Parathyroid adenoma (tissue), 2 donors: ENCODE measurements around the gene MTSS2.

Experiments
- H2AFZ ChIP-seq: fragments of 300-600 bp; sonication (generic); one replicate; pipeline ENCODE4 v1.7.0; 2017; ENCODE audit warnings: antibody characterized with exemption, mild to moderate bottlenecking
- H3K27ac ChIP-seq: fragments of 300-600 bp; sonication (generic); one replicate; pipeline ENCODE4 v1.7.0; 2017
- H3K27me3 ChIP-seq: fragments of 300-600 bp; sonication (generic); one replicate; pipeline ENCODE4 v1.7.0; 2017; ENCODE audit warnings: low read length; ENCODE audit not compliant: control insufficient read depth, insufficient read depth
- H3K36me3 ChIP-seq: fragments of 300-600 bp; sonication (generic); one replicate; pipeline ENCODE4 v1.7.0; 2017; ENCODE audit warnings: low read length; ENCODE audit not compliant: control insufficient read depth, insufficient read depth
- H3K4me1 ChIP-seq: fragments of 300-600 bp; sonication (generic); one replicate; pipeline ENCODE4 v1.7.0; 2017; ENCODE audit warnings: control low read depth
- H3K4me2 ChIP-seq: fragments of 300-600 bp; sonication (generic); one replicate; pipeline ENCODE4 v1.7.0; 2017; ENCODE audit warnings: low read length
- H3K4me3 ChIP-seq: fragments of 300-600 bp; sonication (generic); one replicate; pipeline ENCODE4 v1.7.0; 2017; ENCODE audit warnings: low read depth, low read length
- H3K79me2 ChIP-seq: fragments of 300-600 bp; sonication (generic); one replicate; pipeline ENCODE4 v1.7.0; 2017; ENCODE audit warnings: control low read depth
- H3K9ac ChIP-seq: fragments of 300-600 bp; sonication (generic); one replicate; pipeline ENCODE4 v1.7.0; 2017; ENCODE audit warnings: mild to moderate bottlenecking
- H3K9me3 ChIP-seq: fragments of 300-600 bp; sonication (generic); one replicate; pipeline ENCODE4 v1.7.0; 2017; ENCODE audit warnings: low read length; ENCODE audit not compliant: control insufficient read depth
- TF ChIP-seq, protein P1 (sequence below): fragments of 300-600 bp; sonication (generic); IDR thresholded peaks from one replicate; pipeline ENCODE4 v1.7.0; 2017; ENCODE audit warnings: antibody characterized with exemption, mild to moderate bottlenecking
- donor health status: primary hyperparathyroidism.

MTSS2 gene

DNA sequence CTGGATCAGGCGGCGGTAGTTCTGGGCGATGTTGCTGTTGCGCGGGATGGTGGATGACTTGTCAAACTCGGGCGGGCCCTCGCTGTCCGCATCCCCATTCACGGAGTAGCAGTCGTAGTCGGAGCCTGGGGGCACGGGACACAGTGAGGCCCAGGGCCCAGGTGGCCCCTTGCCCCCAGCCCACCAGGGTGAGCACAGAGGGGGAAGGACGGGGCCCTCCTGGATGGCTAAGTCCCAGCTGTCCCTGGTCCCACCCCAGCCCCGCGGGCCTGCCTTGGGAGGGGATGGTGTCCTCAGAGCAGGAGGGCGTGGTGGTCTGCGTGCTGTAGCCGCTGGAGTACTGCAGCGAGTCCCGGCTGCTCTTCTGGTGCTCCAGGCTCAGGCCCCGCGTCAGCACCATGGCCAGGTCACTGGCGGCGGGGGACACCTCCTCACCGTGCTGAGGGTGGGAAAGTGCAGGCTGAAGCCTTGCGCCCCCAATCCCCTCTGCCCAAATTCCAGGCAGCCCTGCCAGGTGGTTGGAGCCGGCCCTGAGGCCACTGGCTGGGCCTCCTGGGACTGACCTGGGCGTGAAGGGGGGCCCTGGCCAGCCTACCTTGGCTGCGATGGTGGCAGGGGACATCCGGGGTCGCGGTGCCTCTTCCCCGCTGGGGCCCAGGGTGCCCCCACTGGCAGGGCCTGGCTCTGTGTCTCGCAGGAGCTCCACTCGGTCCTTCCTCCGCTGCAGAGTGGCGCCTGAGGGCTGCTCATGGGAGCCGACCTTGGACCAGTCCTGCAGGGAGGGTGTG, 21.3 kb downstream of the MTSS2 start:
- Histone ChIP-seq H3K4me1 (no peaks in the 10 kb centered on the region), H3K4me3 (no peak overlapping the region), H3K27me3 (no peaks in the 10 kb centered on the region), H3K9me3 (no peaks in the 10 kb centered on the region), H3K9ac (no peak overlapping the region), H3K79me2 (no peaks in the 10 kb centered on the region), H3K36me3 (no peaks in the 10 kb centered on the region), H2AFZ (no peak overlapping the region), H3K4me2 (no peak overlapping the region), H3K27ac (no peak overlapping the region)
- TF ChIP-seq, protein P1, sequence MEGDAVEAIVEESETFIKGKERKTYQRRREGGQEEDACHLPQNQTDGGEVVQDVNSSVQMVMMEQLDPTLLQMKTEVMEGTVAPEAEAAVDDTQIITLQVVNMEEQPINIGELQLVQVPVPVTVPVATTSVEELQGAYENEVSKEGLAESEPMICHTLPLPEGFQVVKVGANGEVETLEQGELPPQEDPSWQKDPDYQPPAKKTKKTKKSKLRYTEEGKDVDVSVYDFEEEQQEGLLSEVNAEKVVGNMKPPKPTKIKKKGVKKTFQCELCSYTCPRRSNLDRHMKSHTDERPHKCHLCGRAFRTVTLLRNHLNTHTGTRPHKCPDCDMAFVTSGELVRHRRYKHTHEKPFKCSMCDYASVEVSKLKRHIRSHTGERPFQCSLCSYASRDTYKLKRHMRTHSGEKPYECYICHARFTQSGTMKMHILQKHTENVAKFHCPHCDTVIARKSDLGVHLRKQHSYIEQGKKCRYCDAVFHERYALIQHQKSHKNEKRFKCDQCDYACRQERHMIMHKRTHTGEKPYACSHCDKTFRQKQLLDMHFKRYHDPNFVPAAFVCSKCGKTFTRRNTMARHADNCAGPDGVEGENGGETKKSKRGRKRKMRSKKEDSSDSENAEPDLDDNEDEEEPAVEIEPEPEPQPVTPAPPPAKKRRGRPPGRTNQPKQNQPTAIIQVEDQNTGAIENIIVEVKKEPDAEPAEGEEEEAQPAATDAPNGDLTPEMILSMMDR: no peak

DNA sequence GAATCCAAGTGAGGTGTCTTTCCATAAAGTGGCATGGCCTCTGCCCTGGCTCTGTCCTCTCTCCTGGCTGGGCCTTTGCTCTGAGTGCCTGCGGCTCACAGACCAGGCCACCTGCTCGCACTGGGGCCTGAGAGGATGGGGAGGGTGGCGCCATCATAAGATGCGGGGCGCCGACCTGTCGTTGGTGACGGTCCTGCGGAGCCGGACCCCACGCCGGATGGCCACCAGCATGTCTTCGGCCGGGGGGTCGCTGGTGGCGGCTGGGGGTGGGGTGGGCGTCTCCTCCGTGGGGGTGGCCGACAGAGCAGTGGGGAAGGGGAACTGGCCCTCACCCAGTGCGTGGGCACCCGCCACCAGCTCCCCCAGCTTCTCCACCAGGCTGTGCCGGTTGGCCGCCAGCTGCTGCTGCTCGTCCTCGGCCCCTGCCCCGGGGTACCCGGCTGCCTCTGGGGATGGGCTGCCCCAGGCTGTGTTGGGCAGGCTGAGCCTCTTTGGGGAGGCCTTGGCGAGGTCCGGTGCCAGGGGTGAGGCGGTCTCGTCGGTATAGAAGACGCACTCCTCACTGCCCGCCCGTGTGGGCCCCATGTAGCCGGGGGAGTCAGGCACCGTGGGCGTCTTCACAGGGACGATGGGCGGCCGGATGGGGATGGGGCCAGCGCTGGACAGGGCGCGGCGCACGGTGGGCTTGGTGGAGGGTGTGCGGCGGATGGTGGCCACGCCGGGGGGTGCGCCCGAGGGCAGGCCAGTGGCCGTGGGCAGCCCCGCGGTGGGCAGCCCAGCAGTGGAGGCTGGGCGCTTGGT, 22.1 kb downstream of the MTSS2 start:
- Histone ChIP-seq H3K4me1 (no peaks in the 10 kb centered on the region), H2AFZ (no peak overlapping the region), H3K4me3 (no peak overlapping the region), H3K9me3 (no peaks in the 10 kb centered on the region), H3K9ac (no peak overlapping the region), H3K27ac (no peak overlapping the region), H3K36me3 (no peaks in the 10 kb centered on the region), H3K79me2 (no peaks in the 10 kb centered on the region), H3K4me2 (no peak overlapping the region), H3K27me3 (no peaks in the 10 kb centered on the region)
- TF ChIP-seq, protein P1: no peak

DNA sequence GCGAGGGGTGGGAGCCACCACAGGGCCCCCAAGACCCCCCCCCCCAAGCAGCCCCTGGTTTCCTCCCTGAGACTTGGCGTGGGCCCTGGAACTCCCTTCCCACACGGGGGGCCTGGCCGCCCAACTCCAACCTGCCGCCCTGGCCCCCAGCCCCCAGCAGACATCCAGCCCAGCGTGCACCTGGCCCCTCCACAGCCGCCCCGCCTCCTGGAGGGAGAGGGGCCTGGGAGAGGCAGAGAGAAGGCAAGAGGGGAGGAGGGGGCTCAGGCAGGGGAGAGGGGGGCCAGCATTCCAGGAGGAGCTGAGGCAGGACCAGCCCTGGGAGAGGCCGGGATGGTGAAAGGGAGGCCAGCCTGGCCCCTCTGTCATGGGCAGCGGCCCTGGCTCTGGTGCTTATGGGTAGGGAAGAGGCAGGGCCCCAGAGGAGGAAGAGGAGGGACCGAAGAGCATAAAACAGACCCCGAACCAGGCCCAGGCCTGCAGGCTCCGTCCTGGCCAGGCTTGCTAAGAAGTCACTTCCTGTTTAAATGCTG, 22.8 kb downstream of the MTSS2 start:
- Histone ChIP-seq H3K27me3 (no peaks in the 10 kb centered on the region), H3K36me3 (no peaks in the 10 kb centered on the region)
- TF ChIP-seq, protein P1: no peak

DNA sequence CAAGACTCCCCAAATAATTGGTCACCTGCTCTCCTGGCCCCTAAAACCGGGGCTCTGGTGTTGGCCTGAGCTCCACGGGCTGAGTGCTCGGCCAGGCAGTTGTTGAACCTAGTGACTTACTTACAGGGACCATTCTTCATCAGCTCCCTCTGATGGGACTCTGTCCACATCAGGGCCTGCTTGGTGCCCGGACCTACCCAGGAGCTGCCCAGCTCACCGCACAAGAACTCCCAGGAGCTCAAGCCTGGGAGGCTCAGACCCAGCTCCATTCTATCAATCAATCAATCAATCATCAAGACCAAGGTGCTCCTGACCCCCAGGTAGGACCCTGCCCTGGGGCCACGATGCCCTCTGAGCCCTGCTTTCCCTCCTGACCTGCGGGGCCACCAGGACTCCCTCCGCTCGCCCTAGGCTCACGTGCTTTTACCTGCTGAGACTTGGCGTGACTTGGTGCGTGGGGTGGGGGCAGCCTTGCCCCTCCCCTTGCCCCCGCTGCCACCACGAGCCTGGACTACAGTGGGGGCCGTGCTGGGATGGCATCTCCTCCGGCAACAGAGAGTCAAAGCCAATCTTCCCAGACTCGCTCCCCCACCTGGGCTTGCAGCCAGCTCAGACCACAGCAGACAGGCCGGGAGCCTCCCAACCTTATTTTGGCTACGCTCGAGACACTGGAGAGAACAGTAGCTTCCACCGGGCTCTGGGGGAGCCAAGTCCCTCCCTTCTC, 23.8 kb downstream of the MTSS2 start:
- H3K79me2 ChIP-seq: no peaks in the 10 kb centered on the region
- no peaks in the 10 kb centered on the region for H3K27me3 ChIP-seq
- TF ChIP-seq, protein P1: no peak
- no peak overlapping the region for H3K9ac ChIP-seq
- H2AFZ ChIP-seq: no peak overlapping the region
- H3K27ac ChIP-seq: no peak overlapping the region
- H3K4me1 ChIP-seq: no peaks in the 10 kb centered on the region
- H3K9me3 ChIP-seq: no peaks in the 10 kb centered on the region
- H3K36me3 ChIP-seq: no peaks in the 10 kb centered on the region
- no peak overlapping the region for H3K4me2 ChIP-seq
- H3K4me3 ChIP-seq: no peak overlapping the region

More for the DNA sequence above, 22.8 kb downstream of the MTSS2 start:
- Histone ChIP-seq H3K79me2 (no peaks in the 10 kb centered on the region), H3K4me3 (no peak overlapping the region), H2AFZ (no peak overlapping the region), H3K9ac (no peak overlapping the region), H3K4me1 (no peaks in the 10 kb centered on the region), H3K9me3 (no peaks in the 10 kb centered on the region), H3K27ac (no peak overlapping the region), H3K4me2 (no peak overlapping the region)
